ENCODE results near the gene ARPIN.

- TF ChIP-seq SUZ12 (IDR thresholded peaks at IDR 0.05) (no peak), LEF1 (IDR thresholded peaks at IDR 0.05; ENCODE audit: borderline replicate concordance) (no peak), SP1 (IDR thresholded peaks at IDR 0.05) (no peak), BHLHE40 (IDR thresholded peaks at IDR 0.05; ENCODE audit: borderline replicate concordance) (no peak)
Measured at GRCh38 chr15:89852342-89852995, 60.3 kb downstream of the ARPIN start.
